ENCODE measurements around the gene TRA2B. TPM values are rescaled to one million over a fixed set of nuclear protein-coding genes. Genes with fewer than 3 reads are reported as not detected.

TRA2B gene
- 100 to 1,000 TPM; 164 to 269 TPM for total RNA-seq

- Mint-ChIP-seq H3K27ac (peak within 1 kb of the TSS; percentile 99 to 100), H3K36me3 (peaks cover 37 to 48% of the 10 kb centered on the region in 2 donors), H3K9me3 (peaks cover 0 to 4% of the 10 kb centered on the region in 2 donors)
- peak; percentile 96 to 97 for ATAC-seq
- DNase-seq (ENCODE audit: low spot score in 2 of 2) = peak; percentile 96 to 98
Observed at GRCh38 chr3:185937689-185938374, at the start of gene TRA2B. Gene TRA2B, minus strand, starts transcription at chr3:185938014. Its CDS starts 154 bp downstream, at chr3:185937860.

- H3K9me3 Mint-ChIP-seq = no peaks in the 10 kb centered on the region
- DNase-seq (ENCODE audit: low spot score in 2 of 2) (no peak), ATAC-seq (no peak)
- H3K36me3 Mint-ChIP-seq = no peaks in the 10 kb centered on the region
- H3K27ac Mint-ChIP-seq = no peak overlapping the region
Observed at GRCh38 chr3:185986198-185986777, 48.5 kb upstream of the TRA2B start.

GRCh38 chr3:185984203-185984602 is 46.4 kb upstream of the TRA2B start:
- no peaks in the 10 kb centered on the region for H3K9me3 Mint-ChIP-seq
- H3K27ac Mint-ChIP-seq = no peak overlapping the region
- DNase-seq (ENCODE audit: low spot score in 2 of 2) (no peak), ATAC-seq (no peak)
- H3K36me3 Mint-ChIP-seq = no peaks in the 10 kb centered on the region

GRCh38 chr3:185983495-185984141 is 45.8 kb upstream of the TRA2B start:
- DNase-seq (ENCODE audit: low spot score in 2 of 2) (peak; percentile 63 to 68), ATAC-seq (peak; percentile 85 to 87)
- H3K27ac Mint-ChIP-seq = no peak overlapping the region
- no peaks in the 10 kb centered on the region for H3K36me3 Mint-ChIP-seq
- no peaks in the 10 kb centered on the region for H3K9me3 Mint-ChIP-seq

- H3K9me3 Mint-ChIP-seq = no peaks in the 10 kb centered on the region
- no peak overlapping the region for H3K27ac Mint-ChIP-seq
- no peak for DNase-seq (ENCODE audit: low spot score in 2 of 2)
- no peak for ATAC-seq
- no peaks in the 10 kb centered on the region for H3K36me3 Mint-ChIP-seq
Observed at GRCh38 chr3:185982632-185983031, 44.8 kb upstream of the TRA2B start.

- Mint-ChIP-seq H3K36me3 (no peaks in the 10 kb centered on the region), H3K9me3 (no peaks in the 10 kb centered on the region), H3K27ac (no peak overlapping the region)
- ATAC-seq (no peak), DNase-seq (ENCODE audit: low spot score in 2 of 2) (no peak)
Observed at GRCh38 chr3:185981621-185982020, 43.8 kb upstream of the TRA2B start.

GRCh38 chr3:185979721-185980121 is 41.9 kb upstream of the TRA2B start:
- DNase-seq (ENCODE audit: low spot score in 2 of 2) (no peak), ATAC-seq (no peak)
- Mint-ChIP-seq H3K36me3 (no peaks in the 10 kb centered on the region), H3K9me3 (no peaks in the 10 kb centered on the region), H3K27ac (no peak overlapping the region)

- ATAC-seq = no peak
- no peak overlapping the region for H3K27ac Mint-ChIP-seq
Observed at GRCh38 chr3:185978516-185978915, 40.7 kb upstream of the TRA2B start.

GRCh38 chr3:185977679-185978040 is 39.8 kb upstream of the TRA2B start:
- ATAC-seq (no peak), DNase-seq (ENCODE audit: low spot score in 2 of 2) (no peak)
- Mint-ChIP-seq H3K36me3 (no peaks in the 10 kb centered on the region), H3K27ac (no peak overlapping the region), H3K9me3 (no peaks in the 10 kb centered on the region)

More at GRCh38 chr3:185978516-185978915, 40.7 kb upstream of the TRA2B start:
- no peaks in the 10 kb centered on the region for H3K36me3 Mint-ChIP-seq
- H3K9me3 Mint-ChIP-seq = no peaks in the 10 kb centered on the region
- no peak for DNase-seq (ENCODE audit: low spot score in 2 of 2)

- Mint-ChIP-seq H3K27ac (no peak overlapping the region), H3K36me3 (no peaks in the 10 kb centered on the region)
Observed at GRCh38 chr3:185976977-185977678, 39.3 kb upstream of the TRA2B start.

GRCh38 chr3:185976100-185976499 is 38.3 kb upstream of the TRA2B start:
- no peaks in the 10 kb centered on the region for H3K36me3 Mint-ChIP-seq
- H3K9me3 Mint-ChIP-seq = no peaks in the 10 kb centered on the region
- no peak overlapping the region for H3K27ac Mint-ChIP-seq
- DNase-seq (ENCODE audit: low spot score in 2 of 2) (no peak), ATAC-seq (no peak)

More at GRCh38 chr3:185976977-185977678, 39.3 kb upstream of the TRA2B start:
- no peaks in the 10 kb centered on the region for H3K9me3 Mint-ChIP-seq
- DNase-seq (ENCODE audit: low spot score in 2 of 2) = peak; percentile 80 to 90
- ATAC-seq = peak; percentile 94

- no peaks in the 10 kb centered on the region for H3K36me3 Mint-ChIP-seq
- ATAC-seq (no peak), DNase-seq (ENCODE audit: low spot score in 2 of 2) (no peak)
- no peak overlapping the region for H3K27ac Mint-ChIP-seq
- no peaks in the 10 kb centered on the region for H3K9me3 Mint-ChIP-seq
Observed at GRCh38 chr3:185971579-185971978, 33.8 kb upstream of the TRA2B start.

- H3K36me3 Mint-ChIP-seq = peaks cover 0 to 6% of the 10 kb centered on the region in 2 donors
- H3K9me3 Mint-ChIP-seq = peaks cover 0 to 7% of the 10 kb centered on the region in 2 donors
- no peak overlapping the region for H3K27ac Mint-ChIP-seq
- no peak for ATAC-seq
- DNase-seq (ENCODE audit: low spot score in 2 of 2) = no peak
Observed at GRCh38 chr3:185968168-185968567, 30.4 kb upstream of the TRA2B start.

- DNase-seq (ENCODE audit: low spot score in 2 of 2) = no peak
Observed at GRCh38 chr3:185966655-185967054, 28.8 kb upstream of the TRA2B start.

GRCh38 chr3:185965496-185965895 is 27.7 kb upstream of the TRA2B start:
- Mint-ChIP-seq H3K27ac (no peak overlapping the region), H3K36me3 (peaks cover 0 to 6% of the 10 kb centered on the region in 2 donors), H3K9me3 (peaks cover 0 to 7% of the 10 kb centered on the region in 2 donors)
- DNase-seq (ENCODE audit: low spot score in 2 of 2) (no peak), ATAC-seq (no peak)

More at GRCh38 chr3:185966655-185967054, 28.8 kb upstream of the TRA2B start:
- no peak for ATAC-seq
- H3K36me3 Mint-ChIP-seq = peaks cover 0 to 6% of the 10 kb centered on the region in 2 donors
- H3K27ac Mint-ChIP-seq = no peak overlapping the region
- peaks cover 0 to 7% of the 10 kb centered on the region in 2 donors for H3K9me3 Mint-ChIP-seq

GRCh38 chr3:185961675-185962232 is 23.9 kb upstream of the TRA2B start:
- H3K27ac Mint-ChIP-seq = no peak overlapping the region
- DNase-seq (ENCODE audit: low spot score in 2 of 2) (no peak), ATAC-seq (peak; percentile 39 to 67)
- peaks cover 6% of the 10 kb centered on the region in 2 donors for H3K36me3 Mint-ChIP-seq
- peaks cover 0 to 21% of the 10 kb centered on the region in 2 donors for H3K9me3 Mint-ChIP-seq
